Stimulated activated CD4-positive, alpha-beta T cell treated with anti-CD3 and anti-CD28 coated beads, TNF-alpha, amount 100 ng/mL, for 48 hours (primary cell): ENCODE results near the gene KLHL40.

Experiments used
- DNase-seq, 3 donors: peaks; one replicate each; pipeline ENCODE4 v3.0.0-alpha.2; 2020; ENCODE audit warnings: low read depth in 3 of 3

The KLHL40 gene

GRCh38 chr3:42704136-42704841 lies 19.0 kb downstream of the KLHL40 start:
- DNase-seq, result no peak

GRCh38 chr3:42705058-42705767 lies 19.9 kb downstream of the KLHL40 start:
- no peak for DNase-seq

- DNase-seq, result no peak
Observed at GRCh38 chr3:42705962-42706585, 20.7 kb downstream of the KLHL40 start.

- no peak for DNase-seq
Observed at GRCh38 chr3:42706721-42707619, 21.6 kb downstream of the KLHL40 start.

GRCh38 chr3:42707620-42708355 lies 22.5 kb downstream of the KLHL40 start:
- DNase-seq, result no peak

GRCh38 chr3:42708611-42709151 lies 23.3 kb downstream of the KLHL40 start:
- DNase-seq, result no peak

GRCh38 chr3:42709621-42710020 lies 24.3 kb downstream of the KLHL40 start:
- no peak for DNase-seq

- DNase-seq, result no peak
Observed at GRCh38 chr3:42710323-42711021, 25.1 kb downstream of the KLHL40 start.

- no peak for DNase-seq
Observed at GRCh38 chr3:42711491-42712343, 26.4 kb downstream of the KLHL40 start.

- DNase-seq, result no peak
Observed at GRCh38 chr3:42712344-42712648, 27.0 kb downstream of the KLHL40 start.

- DNase-seq, result no peak
Observed at GRCh38 chr3:42712688-42713372, 27.5 kb downstream of the KLHL40 start.

GRCh38 chr3:42713747-42714146 lies 28.4 kb downstream of the KLHL40 start:
- DNase-seq, result no peak

- DNase-seq, result no peak
Observed at GRCh38 chr3:42714171-42714852, 29.0 kb downstream of the KLHL40 start.

- DNase-seq, result no peak
Observed at GRCh38 chr3:42717306-42717705, 32.0 kb downstream of the KLHL40 start.

- DNase-seq, result no peak
Observed at GRCh38 chr3:42718338-42718737, 33.0 kb downstream of the KLHL40 start.

GRCh38 chr3:42719002-42719401 lies 33.7 kb downstream of the KLHL40 start:
- DNase-seq, result no peak

- no peak for DNase-seq
Observed at GRCh38 chr3:42720126-42720525, 34.8 kb downstream of the KLHL40 start.

- no peak for DNase-seq
Observed at GRCh38 chr3:42721690-42722089, 36.4 kb downstream of the KLHL40 start.
